Uterus (tissue), 2 donors: ENCODE measurements around the gene FBXL19.

Experiments used
- CTCF ChIP-seq, 4 experiments: fragments of 200-600 bp in 2 of 4; fragments of 450-650 bp in 2 of 4; sonication (generic) in 2 of 4; IDR thresholded peaks; one replicate each; pipeline ENCODE4 v1.5.1; 2016 to 2019; ENCODE audit warnings: antibody characterized with exemption in 4 of 4, mild to moderate bottlenecking in 2 of 4, moderate library complexity in 1 of 4
- POLR2A ChIP-seq, 2 donors: fragments of 450-650 bp; IDR thresholded peaks; one replicate each; pipeline ENCODE4 v1.6.1; 2016; ENCODE audit warnings: antibody characterized with exemption in 2 of 2, mild to moderate bottlenecking in 1 of 2, moderate library complexity in 1 of 2

GRCh38 chr16:30948667-30949649 lies 25.6 kb downstream of the FBXL19 start, which contains the start of gene ORAI3:
- TF ChIP-seq CTCF (IDR thresholded peaks at IDR 0.05) (peak in 1 of 4 experiments; percentile 13), POLR2A (IDR thresholded peaks at IDR 0.05) (peak; percentile 33 to 58)
